A549 (cell line): Measurements from ENCODE around the gene PGBD1. TPM values are rescaled to one million over a fixed set of nuclear protein-coding genes. Genes with fewer than 3 reads are reported as not detected.

Source experiments
- ATAC-seq, 2 experiments: fragments of 200-7000 bp in 1 of 2; fragments of >200 bp in 1 of 2; cut with Nextera tagmentation in 1 of 2; cut with Tn5 transposase in 1 of 2; 3 replicates each; pipeline versions ENCODE4 v1.8.0 to v1.9.1; 2018 to 2020; ENCODE audit warnings: mild to moderate bottlenecking in 1 of 2, moderate library complexity in 1 of 2
- CTCF ChIA-PET: fragments of 300-600 bp; sonication (Branson Sonifier 250); formaldehyde crosslinking; extraction: SDS; loops from one replicate; lab custom pipeline; 2021; ENCODE audit warnings: antibody characterized with exemption, inconsistent platforms; lab: Yijun Ruan, JAX
- POLR2A ChIA-PET: fragments of 350-600 bp; formaldehyde crosslinking; extraction: SDS; loops from one replicate; lab custom pipeline; 2021; ENCODE audit warnings: antibody characterized with exemption, inconsistent platforms; lab: Yijun Ruan, JAX
- DNase-seq, 2 experiments: peaks; one replicate each; pipeline versions ENCODE4 v3.0.0 to v3.0.0-alpha.2; 2011 to 2016; ENCODE audit warnings: low read depth in 1 of 2, low spot score in 1 of 2
- FAIRE-seq: peaks from 2 replicates; lab custom pipeline; 2011; peaks lifted over from hg19 to GRCh38; lab: Jason Lieb, UNC
- H3K27ac ChIP-seq, 2 experiments: fragments of >200 bp; sonication (Bioruptor Twin); formaldehyde crosslinking; 3 replicates each; pipeline ENCODE4 v1.5.1; 2016 to 2017
- H3K4me1 ChIP-seq: fragments of >200 bp; sonication (Bioruptor Twin); formaldehyde crosslinking; 3 replicates; pipeline ENCODE4 v1.6.1; 2016
- H3K4me2 ChIP-seq: fragments of >200 bp; sonication (Bioruptor Twin); formaldehyde crosslinking; 3 replicates; pipeline ENCODE4 v1.6.1; 2016
- H3K4me3 ChIP-seq: fragments of >200 bp; sonication (Bioruptor Twin); formaldehyde crosslinking; 3 replicates; pipeline ENCODE4 v1.5.1; 2016
- H3K9me3 ChIP-seq: fragments of >200 bp; sonication (Bioruptor Twin); formaldehyde crosslinking; 3 replicates; pipeline ENCODE4 v1.6.1; 2016
- BCL3 ChIP-seq: fragments of >200 bp; sonication (Bioruptor Twin); formaldehyde crosslinking; IDR thresholded peaks from 3 replicates; pipeline ENCODE4 v1.6.1; 2016
- BHLHE40 ChIP-seq: IDR thresholded peaks from 2 replicates; pipeline ENCODE4 v1.6.1; 2012; ENCODE audit warnings: low read depth, low read length, inconsistent platforms
- CBX2 ChIP-seq: fragments of 200-600 bp; sonication (generic); IDR thresholded peaks from 2 replicates; pipeline ENCODE4 v1.6.1; 2016; ENCODE audit warnings: low read depth, mild to moderate bottlenecking, borderline replicate concordance
- CEBPB ChIP-seq, 2 experiments: fragments of >200 bp in 1 of 2; sonication (Bioruptor Twin) in 1 of 2; formaldehyde crosslinking in 1 of 2; IDR thresholded peaks; 2 replicates each; pipeline ENCODE4 v1.6.1; 2012 to 2016
- CTCF ChIP-seq: fragments of >200 bp; sonication (Bioruptor Twin); formaldehyde crosslinking; IDR thresholded peaks from 3 replicates; pipeline ENCODE4 v1.5.1; 2016
- EHF ChIP-seq: fragments of 250-450 bp; sonication (Bioruptor Pico); IDR thresholded peaks from 2 replicates; pipeline ENCODE4 v1.5.0; 2020; ENCODE audit warnings: mild to moderate bottlenecking
- EHMT2 ChIP-seq: fragments of 200-600 bp; sonication (generic); IDR thresholded peaks from 2 replicates; pipeline ENCODE4 v1.6.1; 2016; ENCODE audit warnings: antibody characterized with exemption, low read depth, mild to moderate bottlenecking, moderate library complexity
- ELK1 ChIP-seq: fragments of 150-350 bp; IDR thresholded peaks from 2 replicates; pipeline ENCODE4 v1.6.1; 2014; ENCODE audit warnings: low read depth, mild to moderate bottlenecking, low read length
- EP300 ChIP-seq, 2 experiments: fragments of >200 bp; sonication (Bioruptor Twin); formaldehyde crosslinking; IDR thresholded peaks; 2 replicates in 1 of 2; 3 replicates in 1 of 2; pipeline ENCODE4 v1.6.1; 2016 to 2017
- ESRRA ChIP-seq: fragments of 150-350 bp; IDR thresholded peaks from 2 replicates; pipeline ENCODE4 v1.6.1; 2014; ENCODE audit warnings: mild to moderate bottlenecking, low read length, borderline replicate concordance
- FOSB ChIP-seq: fragments of 250-450 bp; sonication (Bioruptor Pico); IDR thresholded peaks from 2 replicates; pipeline ENCODE4 v1.5.0; 2020; ENCODE audit warnings: mild to moderate bottlenecking, moderate library complexity
- FOSL2 ChIP-seq, 2 experiments: fragments of 450-650 bp in 1 of 2; fragments of >200 bp in 1 of 2; sonication (Bioruptor Twin) in 1 of 2; formaldehyde crosslinking; IDR thresholded peaks; 2 replicates each; pipeline versions ENCODE4 v1.5.0 to v1.6.1; 2016 to 2020; ENCODE audit warnings: mild to moderate bottlenecking in 1 of 2, moderate library complexity in 1 of 2
- HES2 ChIP-seq: fragments of >200 bp; sonication (Bioruptor Twin); formaldehyde crosslinking; IDR thresholded peaks from 2 replicates; pipeline ENCODE4 v1.6.1; 2016
- HOXB13 ChIP-seq: fragments of 250-450 bp; sonication (Bioruptor Pico); IDR thresholded peaks from 2 replicates; pipeline ENCODE4 v1.5.0; 2020; ENCODE audit warnings: low read depth, mild to moderate bottlenecking, moderate library complexity
- JUNB ChIP-seq: fragments of >200 bp; sonication (Bioruptor Twin); formaldehyde crosslinking; IDR thresholded peaks from 2 replicates; pipeline ENCODE4 v1.6.1; 2016
- KDM1A ChIP-seq: fragments of 200-600 bp; sonication (generic); IDR thresholded peaks from 2 replicates; pipeline ENCODE4 v1.6.1; 2016; ENCODE audit warnings: low read depth, mild to moderate bottlenecking
- MAX ChIP-seq: IDR thresholded peaks from 2 replicates; pipeline ENCODE4 v1.6.1; 2012
- MAZ ChIP-seq: fragments of 150-350 bp; IDR thresholded peaks from 2 replicates; pipeline ENCODE4 v1.6.1; 2014; ENCODE audit warnings: antibody characterized with exemption, low read depth, low read length, borderline replicate concordance
- NPAS2 ChIP-seq: fragments of 250-450 bp; sonication (Bioruptor Pico); IDR thresholded peaks from 2 replicates; pipeline ENCODE4 v1.8.0; 2022; ENCODE audit warnings: mild to moderate bottlenecking, moderate library complexity, borderline replicate concordance
- NR3C1 ChIP-seq: fragments of >200 bp; sonication (Bioruptor Twin); formaldehyde crosslinking; IDR thresholded peaks from 3 replicates; pipeline ENCODE4 v1.6.1; 2017
- PBX3 ChIP-seq: IDR thresholded peaks from 2 replicates; pipeline ENCODE4 v1.6.1; 2012
- POLR2A ChIP-seq: IDR thresholded peaks from 2 replicates; pipeline ENCODE4 v1.6.1; 2012; ENCODE audit warnings: mild to moderate bottlenecking, low read length
- RNF2 ChIP-seq: fragments of 200-600 bp; sonication (generic); IDR thresholded peaks from 2 replicates; pipeline ENCODE4 v1.6.1; 2016; ENCODE audit warnings: low read depth, mild to moderate bottlenecking, antibody characterized with exemption, moderate library complexity, borderline replicate concordance
- SREBF2 ChIP-seq: fragments of 450-650 bp; IDR thresholded peaks from 2 replicates; pipeline ENCODE4 v1.6.1; 2014; ENCODE audit warnings: mild to moderate bottlenecking, moderate library complexity
- TFCP2L1 ChIP-seq: fragments of 250-450 bp; sonication (Bioruptor Pico); IDR thresholded peaks from 2 replicates; pipeline ENCODE4 v1.5.0; 2021; ENCODE audit warnings: mild to moderate bottlenecking
- TP53 ChIP-seq: fragments of 250-450 bp; sonication (Bioruptor Pico); IDR thresholded peaks from 2 replicates; pipeline ENCODE4 v1.5.0; 2021; ENCODE audit warnings: mild to moderate bottlenecking, moderate library complexity
- ZNF302 ChIP-seq: fragments of 250-450 bp; sonication (Bioruptor Pico); IDR thresholded peaks from 2 replicates; pipeline ENCODE4 v1.9.0; 2021; ENCODE audit warnings: inconsistent platforms, mild to moderate bottlenecking, moderate library complexity
- WGBS: methylation state at CpG from one replicate; pipeline ENCODE4 v1.1.6; 2017; ENCODE audit errors: missing lambda C conversion rate; 5-methylcytosine and 5-hydroxymethylcytosine counted together
- polyA plus RNA-seq, 4 experiments: library from polyadenylated mRNA; depleted of rRNA in 3 of 4; stranded (reverse); fragments of >200 nt; fragmentation: RNase III in 1 of 4; extraction: RNeasy Plus Mini Kit Qiagen cat#74134 plus additional on column Dnase treatment in 1 of 4; gene quantifications; 2 replicates in 3 of 4; 3 replicates in 1 of 4; pipeline ENCODE4 v1.2.3, GENCODE V29; 2011 to 2017

Gene PGBD1
- polyA plus RNA-seq, 2 of the 4 experiments (the other 2 are of a cell fraction), result 4.1 to 7.0 TPM

- TF ChIP-seq ELK1 (no peak), NPAS2 (no peak)
These were observed 3.6 kb upstream of the PGBD1 start (continued) for GRCh38 chr6:28277746-28278145.

GRCh38 chr6:28280595-28281287 is 631 bp upstream of the PGBD1 start:
- H3K4me2 ChIP-seq, result peak overlapping the region; percentile 68
- WGBS, result 38% methylated on average over 3 of the region's 3 CpGs
- ATAC-seq, result no peak
- H3K27ac ChIP-seq, result peak overlapping the region; percentile 86 to 94
- DNase-seq, result no peak
- ChIA-PET CTCF (interaction anchor here (0.8 kb wide), 2 partner anchors 11 to 55 kb away, joined by 3 read pairs; no protein-coding TSS in a partner anchor), POLR2A (interaction anchor here (1.0 to 1.5 kb wide), 5 partner anchors 14 to 139 kb away, joined by 4 to 13 read pairs (median 6); partner anchors contain the start of genes ZKSCAN4, ZKSCAN8, ZSCAN26 and ZSCAN31)
- H3K4me3 ChIP-seq, result peak overlapping the region; percentile 88
- 0 out of 3 replicates have a peak, but pooled peaks cover 3% of the 10 kb centered on the region for H3K4me1 ChIP-seq
- TF ChIP-seq CBX2 (no peak), BCL3 (no peak), RNF2 (no peak), SREBF2 (no peak), TP53 (CRISPR knock-in tag) (no peak), ESRRA (no peak), EHMT2 (no peak), ZNF302 (CRISPR knock-in tag) (no peak), EHF (no peak), CTCF (no peak), MAX (no peak), FOSL2 (IDR thresholded peaks at IDR 0.05) (no peak), FOSL2 (CRISPR knock-in tag; IDR thresholded peaks at IDR 0.05) (no peak), PBX3 (no peak), CEBPB (IDR thresholded peaks at IDR 0.05) (no peak), POLR2A (no peak), HOXB13 (CRISPR knock-in tag) (no peak)
- no peak for FAIRE-seq
- H3K9me3 ChIP-seq, result no peaks in the 10 kb centered on the region

GRCh38 chr6:28282926-28283325 is 1.6 kb downstream of the PGBD1 start:
- ChIA-PET POLR2A (no interaction called here), CTCF (no interaction called here)
- DNase-seq (peak in 1 of 2 experiments; percentile 25), FAIRE-seq (no peak), ATAC-seq (no peak)
- Histone ChIP-seq H3K4me3 (no peak overlapping the region), H3K27ac (no peak overlapping the region), H3K9me3 (no peaks in the 10 kb centered on the region), H3K4me1 (0 out of 3 replicates have a peak, but pooled peaks cover 3% of the 10 kb centered on the region), H3K4me2 (no peak overlapping the region)
- 100% methylated on average over 2 of the region's 2 CpGs for WGBS
- TF ChIP-seq PBX3, result no peak
- no peak for TF ChIP-seq BHLHE40
- no peak for TF ChIP-seq POLR2A
- no peak for TF ChIP-seq JUNB
- no peak for TF ChIP-seq HES2
- TF ChIP-seq NR3C1, result no peak
- TF ChIP-seq SREBF2, result no peak
- TF ChIP-seq FOSB (CRISPR knock-in tag), result no peak
- TF ChIP-seq EP300 (IDR thresholded peaks at IDR 0.05), result no peak
- TF ChIP-seq TFCP2L1, result no peak
- no peak for TF ChIP-seq EHMT2
- no peak for TF ChIP-seq CBX2
- TF ChIP-seq KDM1A, result no peak
- TF ChIP-seq MAZ, result no peak
